ENCODE measurements around the gene STRN3. TPM values are rescaled to one million over a fixed set of nuclear protein-coding genes. Genes with fewer than 3 reads are reported as not detected.
"Not testable (repeated sequence)": the region's sequence is repeated elsewhere in the genome, so short reads cannot be mapped to it uniquely, and the experiment has no call there.

The STRN3 gene
- total RNA-seq, 4 donors from 2014 or later = 21.5 to 50.0 (median 29.5) TPM

- Histone ChIP-seq H3K36me3 (peaks cover 13% of the 10 kb centered on the region), H3K4me3 (no peak overlapping the region), H3K27me3 (no peaks in the 10 kb centered on the region), H3K27ac (no peak overlapping the region), H3K4me1 (no peaks in the 10 kb centered on the region), H3K9me3 (peaks cover 16% of the 10 kb centered on the region)
- DNase-seq (ENCODE audit: low spot score in 2 of 2) = no peak
- no peak for TF ChIP-seq POLR2AphosphoS5 (IDR thresholded peaks at IDR 0.05)
- no peak for TF ChIP-seq EP300 (IDR thresholded peaks at IDR 0.05)
- no peak for TF ChIP-seq POLR2A (IDR thresholded peaks at IDR 0.05)
- TF ChIP-seq CTCF (IDR thresholded peaks at IDR 0.05) = no peak
- WGBS = 96% methylated on average over 15 of the region's 15 CpGs
These were observed 59.5 kb downstream of the STRN3 start for GRCh38 chr14:30966415-30967363.

GRCh38 chr14:30965861-30966260 lies 60.3 kb downstream of the STRN3 start:
- H3K27me3 ChIP-seq; H3K27ac ChIP-seq; H3K4me3 ChIP-seq; DNase-seq (ENCODE audit: low spot score in 2 of 2); H3K4me1 ChIP-seq: not testable (repeated sequence)
- peaks cover 13% of the 10 kb centered on the region for H3K36me3 ChIP-seq
- peaks cover 16% of the 10 kb centered on the region for H3K9me3 ChIP-seq
- 97% methylated on average over 8 of the region's 8 CpGs for WGBS

GRCh38 chr14:30962537-30962936 lies 63.6 kb downstream of the STRN3 start:
- not testable (repeated sequence) for DNase-seq (ENCODE audit: low spot score in 2 of 2); H3K27ac ChIP-seq; H3K4me3 ChIP-seq; H3K27me3 ChIP-seq; H3K4me1 ChIP-seq
- WGBS = 96% methylated on average over 2 of the region's 2 CpGs
- peaks cover 16% of the 10 kb centered on the region for H3K9me3 ChIP-seq
- H3K36me3 ChIP-seq = peaks cover 13% of the 10 kb centered on the region

GRCh38 chr14:30961330-30961729 lies 64.8 kb downstream of the STRN3 start:
- 93% methylated on average over 5 of the region's 5 CpGs for WGBS
- H3K4me3 ChIP-seq = no peak overlapping the region
- TF ChIP-seq EP300 (IDR thresholded peaks at IDR 0.05) (no peak), POLR2A (IDR thresholded peaks at IDR 0.05) (no peak), CTCF (IDR thresholded peaks at IDR 0.05) (no peak), POLR2AphosphoS5 (IDR thresholded peaks at IDR 0.05) (no peak)
- H3K4me1 ChIP-seq = peaks cover 10% of the 10 kb centered on the region
- no peaks in the 10 kb centered on the region for H3K27me3 ChIP-seq
- no peak for DNase-seq (ENCODE audit: low spot score in 2 of 2)
- H3K36me3 ChIP-seq = peaks cover 6% of the 10 kb centered on the region
- H3K27ac ChIP-seq = no peak overlapping the region
- H3K9me3 ChIP-seq = peaks cover 8% of the 10 kb centered on the region

- no peak for DNase-seq (ENCODE audit: low spot score in 2 of 2)
- no peak overlapping the region for H3K27ac ChIP-seq
- no peaks in the 10 kb centered on the region for H3K9me3 ChIP-seq
- H3K27me3 ChIP-seq = no peaks in the 10 kb centered on the region
- 89% methylated on average over 3 of the region's 3 CpGs for WGBS
- H3K4me3 ChIP-seq = no peak overlapping the region
- TF ChIP-seq POLR2AphosphoS5 (IDR thresholded peaks at IDR 0.05) (no peak), POLR2A (IDR thresholded peaks at IDR 0.05) (no peak), CTCF (IDR thresholded peaks at IDR 0.05) (no peak), EP300 (IDR thresholded peaks at IDR 0.05) (no peak)
- peaks cover 10% of the 10 kb centered on the region for H3K4me1 ChIP-seq
- H3K36me3 ChIP-seq = peaks cover 5% of the 10 kb centered on the region
These were observed 66.0 kb downstream of the STRN3 start for GRCh38 chr14:30960216-30960615.

GRCh38 chr14:30958555-30959407 lies 67.4 kb downstream of the STRN3 start:
- peaks cover 9% of the 10 kb centered on the region for H3K36me3 ChIP-seq
- H3K27me3 ChIP-seq = no peaks in the 10 kb centered on the region
- H3K9me3 ChIP-seq = no peaks in the 10 kb centered on the region
- peaks cover 10% of the 10 kb centered on the region for H3K4me1 ChIP-seq
- no peak for DNase-seq (ENCODE audit: low spot score in 2 of 2)
- no peak overlapping the region for H3K27ac ChIP-seq
- 91% methylated on average over 10 of the region's 10 CpGs for WGBS
- TF ChIP-seq EP300 (IDR thresholded peaks at IDR 0.05) (no peak), CTCF (IDR thresholded peaks at IDR 0.05) (no peak), POLR2AphosphoS5 (IDR thresholded peaks at IDR 0.05) (no peak), POLR2A (IDR thresholded peaks at IDR 0.05) (no peak)
- no peak overlapping the region for H3K4me3 ChIP-seq
